AG04450 (cell line): ENCODE measurements around the gene TOP1. TPM values are rescaled to one million over a fixed set of nuclear protein-coding genes. Genes with fewer than 3 reads are reported as not detected.

Experiments used
- CTCF ChIA-PET: fragments of 300-600, 350-600 bp; formaldehyde crosslinking; extraction: SDS; loops from one replicate; lab custom pipeline; 2022; ENCODE audit warnings: antibody characterized with exemption, inconsistent platforms; lab: Charles Lee
- POLR2A ChIA-PET: fragments of 350-600 bp; formaldehyde crosslinking; extraction: SDS; loops from one replicate; lab custom pipeline; 2021; ENCODE audit warnings: antibody characterized with exemption, inconsistent platforms; lab: Yijun Ruan, JAX
- DNase-seq: peaks from one replicate; pipeline ENCODE4 v3.0.0-alpha.2; 2011; ENCODE audit warnings: low read depth, low spot score
- H3K27ac ChIP-seq: one replicate; pipeline ENCODE4 v1.5.1; 2012; ENCODE audit warnings: low read depth, low read length, control low read depth
- H3K27me3 ChIP-seq: one replicate; pipeline ENCODE4 v1.6.0; 2012; ENCODE audit warnings: low read length; ENCODE audit not compliant: control insufficient read depth, insufficient read depth
- H3K4me3 ChIP-seq: 2 replicates; pipeline ENCODE4 v1.5.1; 2011; ENCODE audit warnings: mild to moderate bottlenecking, low read depth, low read length, control low read depth
- H3K9me3 ChIP-seq: 2 replicates; pipeline ENCODE4 v1.5.1; 2012; ENCODE audit warnings: low read length; ENCODE audit not compliant: control insufficient read depth, insufficient read depth
- CTCF ChIP-seq: IDR thresholded peaks from 2 replicates; pipeline ENCODE4 v1.5.1; 2011; ENCODE audit warnings: low read depth, low read length, control low read depth, inconsistent platforms
- polyA plus RNA-seq: library from polyadenylated mRNA; depleted of rRNA; stranded (reverse); fragments of >200 nt; gene quantifications from 2 replicates; pipeline ENCODE4 v1.2.3, GENCODE V29; 2011

TOP1 gene
- polyA plus RNA-seq, 1 experiment, result 29.1 TPM

GRCh38 chr20:41139227-41140093 is 110.8 kb downstream of the TOP1 start:
- no peak for TF ChIP-seq CTCF
- Histone ChIP-seq H3K9me3 (no peaks in the 10 kb centered on the region; the same call in 1 of the 2 replicates), H3K27me3 (no peaks in the 10 kb centered on the region), H3K4me3 (peak overlapping the region; percentile 75), H3K27ac (no peak overlapping the region)
- ChIA-PET CTCF (interaction anchor here (0.5 to 3.5 kb wide), 5 partner anchors 9 to 200 kb away, joined by 4 to 8 read pairs (median 6); no protein-coding TSS in a partner anchor), POLR2A (interaction anchor here (0.9 to 1.2 kb wide), 2 partner anchors 10 to 259 kb away, joined by 3 to 5 read pairs; no protein-coding TSS in a partner anchor)
- DNase-seq, result no peak

GRCh38 chr20:41140226-41141133 is 111.9 kb downstream of the TOP1 start:
- ChIA-PET CTCF (interaction anchor here (3.5 kb wide), 1 partner anchor 33 kb away, joined by 8 read pairs; no protein-coding TSS in a partner anchor), POLR2A (no interaction called here)
- Histone ChIP-seq H3K27me3 (no peaks in the 10 kb centered on the region), H3K9me3 (no peaks in the 10 kb centered on the region; the same call in 1 of the 2 replicates), H3K27ac (no peak overlapping the region), H3K4me3 (peak overlapping the region; percentile 15; the same call in 1 of the 2 replicates)
- no peak for DNase-seq
- TF ChIP-seq CTCF, result no peak

- no peak for DNase-seq
- ChIA-PET CTCF (interaction anchor here (0.7 to 1.7 kb wide), 2 partner anchors 32 to 82 kb away, joined by 3 to 5 read pairs; no protein-coding TSS in a partner anchor), POLR2A (no interaction called here)
- Histone ChIP-seq H3K9me3 (no peaks in the 10 kb centered on the region; the same call in 1 of the 2 replicates), H3K27me3 (no peaks in the 10 kb centered on the region), H3K4me3 (peak overlapping the region; percentile 15; the same call in 1 of the 2 replicates), H3K27ac (peak overlapping the region; percentile 57)
- TF ChIP-seq CTCF, result no peak
Measured at GRCh38 chr20:41141153-41141815, 112.7 kb downstream of the TOP1 start.

GRCh38 chr20:41142245-41142644 is 113.6 kb downstream of the TOP1 start:
- no peak for TF ChIP-seq CTCF
- H3K27ac ChIP-seq, result no peak overlapping the region
- no peak for DNase-seq
- ChIA-PET POLR2A (no interaction called here), CTCF (interaction anchor here (0.7 to 1.7 kb wide), 2 partner anchors 31 to 152 kb away, joined by 3 to 5 read pairs; no protein-coding TSS in a partner anchor)
- H3K9me3 ChIP-seq, result no peaks in the 10 kb centered on the region; the same call in 1 of the 2 replicates
- no peaks in the 10 kb centered on the region for H3K27me3 ChIP-seq
- H3K4me3 ChIP-seq, result no peak overlapping the region
